Measurements from ENCODE around the gene B3GAT1.
"Not testable (repeated sequence)": the region's sequence is repeated elsewhere in the genome, so short reads cannot be mapped to it uniquely, and the experiment has no call there.

B3GAT1 gene

DNA sequence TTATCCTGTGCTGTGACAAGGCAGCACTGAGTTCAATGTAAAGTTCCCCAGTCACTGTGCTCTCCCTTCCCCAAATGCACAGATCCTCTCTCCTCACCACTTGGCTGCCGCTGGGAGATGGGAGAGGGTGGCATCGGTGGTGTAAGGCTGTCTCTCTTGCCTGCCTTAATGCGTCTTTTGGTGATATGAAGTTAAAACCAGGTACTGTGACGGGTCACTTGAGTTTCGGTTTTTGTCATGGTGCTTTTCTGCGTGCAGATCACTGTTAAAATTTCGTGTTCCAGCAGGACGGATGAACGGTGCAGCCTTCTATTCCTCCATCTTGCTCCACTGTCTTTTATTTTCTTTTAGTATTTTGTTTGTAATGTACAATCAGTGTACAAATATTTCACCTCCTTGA, 61.7 kb downstream of the B3GAT1 start:
- no peak for DNase-seq

DNA sequence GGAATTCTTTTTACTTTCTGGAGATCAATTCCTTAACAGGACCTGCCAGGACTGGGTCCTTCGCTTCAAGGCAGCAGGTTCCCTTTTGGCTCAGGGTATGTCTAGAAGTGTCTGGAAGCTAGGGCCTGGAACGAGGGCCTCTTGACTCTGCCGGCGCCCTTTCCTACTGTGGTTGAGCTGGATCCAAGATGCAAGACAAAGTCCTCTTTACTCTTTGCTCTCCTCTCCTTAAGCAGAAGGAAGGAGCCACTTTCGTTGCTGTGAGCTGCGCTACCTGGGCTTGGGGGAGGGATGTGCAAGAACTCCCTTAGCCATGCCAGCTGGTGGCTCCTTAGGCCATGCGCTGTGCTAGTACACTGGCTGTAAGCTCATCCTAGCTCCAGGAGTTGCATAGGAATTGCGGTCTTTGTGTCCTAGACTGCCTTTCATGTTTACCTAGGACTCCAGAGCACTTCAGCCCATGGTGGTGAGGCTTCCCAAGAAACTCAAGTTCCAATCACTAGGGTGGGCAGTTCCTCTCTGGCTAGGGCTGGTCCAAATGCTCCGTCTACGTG, 62.2 kb downstream of the B3GAT1 start:
- no peak for DNase-seq

DNA sequence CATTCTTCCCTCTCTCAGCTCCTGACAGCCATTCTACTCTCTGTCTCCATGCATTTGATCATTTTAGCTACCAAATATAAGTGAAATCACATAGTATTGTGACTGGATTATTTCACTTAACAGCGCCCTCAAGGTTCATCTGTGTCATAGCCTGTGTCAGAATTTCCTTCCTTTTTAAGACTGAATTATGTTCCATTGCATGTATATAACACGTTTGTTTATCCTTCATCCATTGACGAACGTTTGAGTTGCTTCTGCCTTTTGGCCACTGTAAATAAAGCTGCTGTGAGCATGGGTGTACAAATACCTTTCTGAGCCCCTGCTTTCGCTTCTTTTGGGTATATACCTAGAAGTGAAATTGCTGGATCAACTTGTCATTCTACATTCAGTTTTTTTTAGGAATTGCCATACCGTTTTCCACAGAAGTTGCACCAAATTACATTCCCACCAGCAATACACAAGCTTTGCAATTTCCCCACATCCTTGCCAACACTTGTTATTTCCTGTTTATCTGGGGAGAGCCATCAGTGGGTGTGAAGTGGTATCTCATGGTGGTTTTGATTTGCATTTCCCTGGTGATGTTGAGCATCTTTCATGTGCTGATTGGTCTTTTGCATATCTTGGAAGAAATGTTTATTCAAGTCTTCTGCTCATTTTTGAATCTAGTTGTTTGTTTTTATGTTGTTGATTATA, 62.8 kb downstream of the B3GAT1 start:
- peak in 1 of 2 donors; percentile 4 for DNase-seq

DNA sequence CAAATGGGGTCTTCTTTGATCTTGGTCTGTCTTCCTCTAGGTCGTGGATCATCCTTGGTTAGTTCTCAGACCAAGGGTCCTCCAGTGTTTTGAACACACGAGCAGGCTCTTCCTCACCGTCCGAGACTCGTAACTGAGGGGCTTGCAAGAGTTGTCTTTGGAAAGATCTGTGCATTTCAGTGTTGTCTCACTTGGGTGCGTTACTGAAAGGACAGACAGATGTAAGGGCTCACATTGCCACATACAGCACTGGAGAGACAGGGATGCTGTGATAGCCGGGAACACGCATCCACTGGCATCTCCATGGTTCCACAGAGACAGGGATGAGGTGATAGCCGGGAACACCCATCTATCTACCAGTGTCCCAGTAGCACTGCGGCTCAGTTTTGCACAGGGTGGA, 64.6 kb downstream of the B3GAT1 start:
- no peak for DNase-seq

DNA sequence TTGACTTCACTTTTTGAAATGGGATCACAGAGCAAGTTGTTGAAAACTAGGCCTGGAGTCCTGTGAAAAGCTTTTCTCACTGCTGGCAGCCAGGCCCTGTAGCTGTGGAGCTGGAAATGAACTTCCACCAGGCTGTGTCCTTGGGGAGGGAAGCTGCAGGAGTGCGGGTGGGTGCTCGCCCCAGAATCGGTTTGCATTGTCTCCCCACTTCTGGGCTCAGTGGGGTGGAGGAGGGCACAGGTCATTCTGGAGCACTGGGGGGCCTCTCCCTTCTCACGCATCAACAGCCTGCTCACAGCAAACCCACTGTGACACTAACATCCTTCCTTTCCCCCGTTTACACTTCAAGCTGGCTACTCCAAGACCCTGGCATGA, 65.1 kb downstream of the B3GAT1 start:
- no peak for DNase-seq

DNA sequence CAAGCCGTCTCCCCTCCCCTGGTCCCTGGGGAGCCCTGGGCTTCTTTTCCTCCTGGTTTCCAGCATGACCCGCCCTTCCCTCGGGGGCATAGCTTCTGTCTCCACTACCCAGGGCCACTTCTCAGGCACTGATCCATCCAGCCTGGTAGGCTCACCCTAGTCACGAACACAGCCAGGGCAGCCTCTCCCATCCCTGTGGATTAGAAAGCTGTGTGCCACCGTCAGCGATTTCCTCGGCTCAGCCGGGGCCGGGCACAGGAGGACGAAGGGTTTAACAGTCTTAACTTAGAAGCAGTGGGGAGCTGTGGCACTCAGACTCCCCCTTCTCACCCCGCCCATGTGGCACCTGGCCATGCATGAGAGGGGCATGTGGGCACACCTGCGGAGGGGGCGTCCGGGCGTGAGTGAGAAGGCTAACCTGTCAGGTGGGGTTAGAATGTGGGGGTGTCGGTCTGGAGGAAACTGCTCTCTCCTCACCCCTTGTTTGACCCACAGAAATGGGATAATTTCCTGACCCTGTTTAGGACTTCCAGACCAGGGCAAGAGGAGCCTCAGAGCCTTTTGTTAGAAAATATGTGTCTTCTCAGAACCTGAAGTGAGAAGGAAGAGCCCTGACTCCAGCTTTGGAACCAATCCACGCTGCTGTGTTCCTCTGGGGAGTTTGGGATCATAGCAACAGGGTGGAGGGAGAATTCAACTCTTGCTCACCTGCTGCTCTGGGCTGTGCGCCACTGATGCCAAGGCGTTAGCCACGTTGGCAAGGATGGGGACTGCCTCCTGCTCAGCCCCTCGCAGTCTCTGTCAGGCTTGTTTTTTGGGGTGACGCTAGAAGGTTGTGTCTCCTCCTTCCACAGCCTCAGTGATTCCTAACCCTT, 65.7 kb downstream of the B3GAT1 start:
- DNase-seq = no peak

DNA sequence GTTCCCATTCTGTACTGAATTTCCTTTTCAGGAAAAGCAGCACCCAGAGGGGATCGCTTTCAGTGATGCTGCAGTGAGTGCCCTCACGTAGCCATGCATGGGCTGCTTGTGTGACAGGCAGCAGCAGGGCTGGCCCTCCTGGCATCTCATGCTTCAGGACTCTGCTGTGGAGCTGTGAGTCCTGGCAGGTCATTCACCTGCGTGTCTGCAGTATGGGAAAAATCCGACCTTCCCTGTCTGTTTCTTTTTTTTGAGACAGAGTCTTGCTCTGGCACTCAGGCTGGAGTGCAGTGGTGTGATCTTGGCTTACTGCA, 66.8 kb downstream of the B3GAT1 start:
- no peak for DNase-seq

DNA sequence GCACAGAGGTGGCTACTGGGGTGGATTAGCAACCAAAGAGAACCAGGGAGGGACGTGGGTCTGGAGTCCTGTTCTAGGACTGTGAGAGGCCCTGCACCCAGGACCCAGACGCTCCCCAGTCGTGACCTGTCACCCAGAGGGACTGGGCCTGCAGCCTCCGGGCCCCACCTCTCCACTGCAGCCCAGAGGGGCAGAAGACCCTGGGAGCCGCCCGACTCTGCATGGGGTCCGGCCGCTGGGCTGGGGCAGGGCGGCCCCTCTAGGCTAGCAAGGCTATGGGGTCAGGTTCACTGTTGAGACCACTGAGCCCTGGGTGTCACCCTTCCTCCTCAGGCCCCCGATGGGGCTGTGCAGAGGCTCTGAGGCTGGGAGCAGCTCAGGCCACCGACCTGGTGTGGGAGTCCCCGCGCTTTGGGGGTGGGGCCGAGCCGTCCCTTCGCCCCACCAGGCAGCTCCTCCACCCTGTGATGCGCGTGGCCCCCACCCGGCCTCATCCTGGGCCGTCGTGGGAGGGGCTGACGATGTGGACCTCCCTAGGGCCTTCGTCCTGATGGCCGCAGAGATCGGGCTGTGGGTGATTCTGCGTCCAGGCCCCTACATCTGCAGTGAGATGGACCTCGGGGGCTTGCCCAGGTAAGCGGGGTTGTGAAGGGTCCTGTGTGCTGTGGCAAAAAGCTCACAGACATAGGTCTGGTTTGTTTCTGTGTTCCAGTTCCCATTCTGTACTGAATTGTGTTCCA, 67.4 kb downstream of the B3GAT1 start:
- not testable (repeated sequence) for DNase-seq

DNA sequence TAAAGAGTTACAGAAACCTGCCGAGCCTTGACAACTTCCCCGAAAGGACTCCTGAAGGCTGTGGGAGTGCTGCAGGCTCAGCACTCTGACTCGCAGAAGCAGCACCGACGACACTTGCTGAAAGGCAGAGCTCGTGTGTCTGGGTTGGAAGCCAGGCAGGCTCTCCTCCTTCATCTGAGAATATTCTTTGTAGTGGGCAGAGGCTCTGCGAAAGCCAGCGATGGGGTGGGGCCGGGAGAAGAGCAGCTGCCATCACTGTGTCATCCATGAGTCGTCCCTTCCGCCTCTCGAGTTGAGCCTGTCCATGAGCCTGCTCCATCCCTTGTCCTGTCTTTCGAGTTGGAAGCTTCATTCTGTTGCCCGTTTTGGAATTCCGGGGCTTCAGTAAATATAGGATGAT, 68.4 kb downstream of the B3GAT1 start:
- DNase-seq = no peak

DNA sequence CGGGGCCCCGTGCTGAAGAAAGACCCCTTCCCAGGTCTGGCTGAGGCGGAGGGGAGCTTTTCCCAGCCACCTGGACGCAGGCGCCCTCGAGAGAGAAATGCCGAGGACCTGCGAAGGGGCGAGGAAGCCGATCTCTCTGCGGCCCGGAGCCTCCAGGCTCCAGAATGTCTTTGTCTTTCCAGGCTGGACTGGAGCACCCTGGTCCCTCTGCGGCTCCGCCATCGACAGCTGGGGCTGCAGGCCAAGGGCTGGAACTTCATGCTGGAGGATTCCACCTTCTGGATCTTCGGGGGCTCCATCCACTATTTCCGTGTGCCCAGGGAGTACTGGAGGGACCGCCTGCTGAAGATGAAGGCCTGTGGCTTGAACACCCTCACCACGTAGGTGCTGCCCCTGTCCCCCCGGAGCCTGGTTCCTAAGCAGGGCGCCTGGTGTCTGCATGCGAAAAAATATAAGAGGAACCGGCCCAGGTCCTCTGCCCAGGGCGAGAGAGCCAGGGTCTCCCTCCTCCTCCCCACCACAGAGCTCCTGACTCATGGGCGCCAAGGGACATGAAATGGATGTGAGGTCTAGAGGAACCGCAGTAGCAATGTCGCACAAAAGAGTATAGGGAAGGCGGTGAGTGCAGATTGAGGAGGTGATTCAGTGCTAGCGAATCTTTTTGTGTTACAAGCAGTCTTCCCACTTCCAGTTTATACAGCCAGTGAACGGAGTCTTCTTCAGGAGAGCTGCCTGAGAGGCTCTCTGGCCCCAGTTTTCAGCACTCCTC, 69.3 kb downstream of the B3GAT1 start:
- DNase-seq = no peak

DNA sequence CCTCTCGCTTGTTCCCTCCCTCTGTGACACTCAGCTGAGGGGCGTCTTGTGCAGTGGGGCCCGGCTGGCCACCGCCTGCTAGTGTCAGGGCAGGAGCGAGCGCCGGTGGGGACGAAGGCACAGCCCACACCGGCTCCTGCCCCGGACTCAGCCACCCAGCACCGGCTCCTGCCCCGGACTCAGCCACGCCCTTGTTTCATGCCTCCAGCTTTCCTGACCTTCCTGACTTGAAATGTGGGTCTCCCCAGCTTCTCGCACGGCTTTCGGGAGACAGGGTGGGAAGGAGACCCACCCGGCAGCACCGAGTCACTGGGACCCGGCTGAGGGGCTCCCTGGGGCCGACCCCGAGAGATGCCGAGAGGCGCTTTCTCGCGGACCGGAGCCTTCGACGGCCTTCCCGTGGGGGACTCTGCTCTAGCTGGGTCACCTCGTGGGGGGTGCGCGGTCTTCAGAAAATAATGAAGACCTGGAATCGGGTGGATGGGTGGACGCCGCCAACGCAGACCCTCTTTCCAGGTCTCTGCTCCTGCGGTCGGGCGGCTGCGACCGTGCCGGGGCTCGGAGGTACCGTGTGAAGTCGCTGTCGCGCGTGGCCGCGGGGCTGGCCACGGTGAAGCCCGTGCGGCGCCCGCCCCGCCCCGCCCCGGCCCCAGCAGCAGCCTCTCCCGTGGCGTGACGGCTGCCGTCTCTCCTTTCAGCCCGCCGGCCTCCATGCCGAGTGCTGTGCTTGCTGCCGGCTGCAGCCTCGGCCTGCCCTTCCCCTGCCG, 70.1 kb downstream of the B3GAT1 start:
- no peak for DNase-seq

DNA sequence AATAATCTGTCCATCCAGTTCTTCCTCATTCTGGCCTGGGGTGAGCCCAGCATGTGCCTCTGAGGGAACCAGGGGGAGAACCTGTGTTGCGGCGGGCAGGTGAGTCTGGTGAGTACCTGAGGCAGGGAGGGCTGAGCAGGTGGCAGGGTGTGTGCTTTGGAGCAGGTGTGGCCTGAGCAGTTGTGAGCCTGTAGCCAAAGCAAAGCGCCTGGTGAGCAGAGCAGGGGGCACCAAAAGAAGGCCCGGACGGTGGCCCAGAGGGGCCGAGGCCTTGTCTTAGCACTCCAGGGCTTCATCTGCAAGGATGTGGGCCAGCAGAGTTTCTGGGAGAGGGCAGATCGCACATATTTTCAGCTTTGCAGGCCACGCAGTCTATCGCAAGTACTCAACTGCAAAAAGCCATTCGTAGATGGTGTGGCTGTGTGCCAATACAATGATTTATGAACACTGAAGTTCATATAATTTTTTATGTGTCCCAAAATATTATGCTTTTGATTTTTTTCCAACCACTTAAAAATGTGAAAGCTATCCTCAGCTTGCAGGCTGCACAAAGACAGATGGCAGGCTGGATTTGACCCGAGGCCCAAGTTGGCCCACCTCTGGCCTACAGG, 71.6 kb downstream of the B3GAT1 start:
- no peak for DNase-seq

DNA sequence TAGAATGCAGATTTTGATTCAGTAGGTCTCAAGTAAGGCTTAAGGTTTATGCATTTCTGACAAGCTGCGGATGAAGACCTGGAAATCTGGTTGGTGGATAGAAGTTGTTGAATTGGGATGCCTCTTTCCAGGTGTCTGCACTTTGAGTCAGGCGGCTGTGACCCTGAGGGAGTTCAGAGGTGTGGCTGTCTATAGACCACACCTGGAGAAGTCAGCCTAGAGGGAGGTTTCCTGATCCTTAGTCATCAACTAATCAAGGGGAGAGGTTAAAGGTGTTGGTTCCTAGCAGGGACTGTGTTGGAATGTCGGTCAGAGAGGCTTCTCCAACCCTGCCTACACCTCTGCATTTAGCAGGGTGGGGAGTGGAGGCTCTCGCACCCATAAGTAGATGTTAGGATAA, 72.3 kb downstream of the B3GAT1 start:
- DNase-seq = no peak

DNA sequence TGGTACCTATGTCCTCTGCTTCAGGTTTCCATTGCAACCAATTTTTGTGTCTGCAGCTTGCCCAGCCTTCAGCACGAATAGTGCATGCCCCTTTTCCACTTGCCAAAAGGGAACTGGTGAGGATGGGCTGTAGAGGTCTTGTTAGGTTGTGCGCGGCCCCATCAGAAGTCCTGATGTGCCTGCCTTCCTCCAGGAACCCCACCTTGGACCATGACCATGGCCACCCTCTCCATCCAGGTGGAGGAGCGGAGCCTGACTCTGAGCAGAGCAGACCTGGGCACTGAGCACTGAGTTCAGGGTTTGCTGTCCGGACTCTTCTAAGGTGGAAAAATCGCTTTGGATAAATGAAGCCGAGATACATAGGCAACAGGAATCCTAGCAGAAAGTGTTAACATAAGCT, 73.4 kb downstream of the B3GAT1 start:
- no peak for DNase-seq

DNA sequence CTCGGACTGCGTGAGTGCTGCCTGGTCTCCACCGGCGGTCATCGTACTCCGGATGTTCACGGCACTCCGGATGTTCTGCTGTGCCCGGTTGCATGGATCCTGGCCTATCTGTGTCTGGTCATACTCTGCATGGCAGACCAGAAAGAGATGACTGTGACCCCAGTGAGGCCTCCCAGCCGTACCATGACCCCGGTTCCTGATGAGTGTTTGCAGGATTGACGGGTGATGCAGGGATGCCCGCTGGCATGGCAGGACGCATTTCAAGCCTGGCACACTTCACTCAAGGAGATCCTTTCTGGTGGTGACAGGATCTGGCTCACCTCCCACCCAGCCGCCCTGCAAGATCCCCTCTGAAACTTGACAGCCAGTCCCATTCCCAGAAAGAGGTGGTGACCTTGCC, 74.0 kb downstream of the B3GAT1 start:
- no peak for DNase-seq

DNA sequence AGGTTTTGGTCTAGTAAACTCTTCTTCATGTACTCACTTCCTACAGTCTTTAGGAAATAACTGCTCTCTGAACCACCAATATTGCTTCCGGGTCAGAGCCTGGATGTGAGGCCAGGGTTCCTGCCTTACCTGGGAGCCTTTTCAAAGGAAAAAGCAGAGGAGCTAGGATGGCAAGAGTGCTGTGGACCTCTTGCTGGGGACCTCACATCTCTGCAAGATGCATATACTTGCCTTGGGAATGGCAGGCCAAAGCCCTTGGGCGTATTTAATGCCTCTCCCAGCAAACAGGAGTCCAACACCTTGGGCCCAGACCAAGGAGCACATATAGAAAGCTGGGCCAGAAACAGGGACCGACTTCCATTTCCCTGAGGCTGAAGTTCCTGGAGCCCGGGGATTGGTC, 75.0 kb downstream of the B3GAT1 start:
- no peak for DNase-seq

DNA sequence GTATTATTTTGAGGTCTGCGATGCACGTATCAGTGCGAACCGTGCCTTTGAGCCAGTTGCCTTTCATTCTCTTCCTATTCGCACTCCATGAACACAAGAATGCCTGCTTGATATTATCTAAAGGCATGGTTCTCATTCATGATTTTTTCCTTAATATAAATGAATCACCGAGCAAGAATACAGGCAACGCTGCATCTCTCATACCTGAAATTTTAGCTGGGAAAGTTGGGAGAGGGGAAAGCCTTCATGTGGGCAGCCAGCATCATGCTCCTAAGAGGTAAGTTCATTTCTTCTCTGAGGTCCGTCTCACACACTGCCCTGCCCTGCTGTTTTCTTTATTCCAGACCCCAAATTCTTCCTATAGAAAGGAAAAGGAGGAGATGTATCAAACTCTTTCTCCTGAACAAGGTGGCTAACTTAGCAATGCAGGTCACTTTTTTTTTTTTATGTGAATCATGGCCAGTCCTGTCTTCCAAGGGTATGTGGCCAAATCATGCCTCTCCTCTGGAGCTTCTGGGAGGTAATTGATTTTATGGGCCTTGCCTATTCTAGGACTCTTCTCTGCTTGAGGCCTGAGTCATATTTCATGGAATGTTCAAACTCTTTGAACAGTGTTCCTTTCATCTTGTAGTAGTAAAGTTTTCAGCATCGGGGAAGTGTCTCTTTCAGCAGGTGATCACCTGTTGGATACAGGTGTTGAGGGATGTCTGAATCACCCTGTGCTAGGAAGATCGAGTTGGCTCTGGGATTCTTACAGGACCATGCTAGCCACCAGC, 77.1 kb downstream of the B3GAT1 start:
- no peak for DNase-seq

DNA sequence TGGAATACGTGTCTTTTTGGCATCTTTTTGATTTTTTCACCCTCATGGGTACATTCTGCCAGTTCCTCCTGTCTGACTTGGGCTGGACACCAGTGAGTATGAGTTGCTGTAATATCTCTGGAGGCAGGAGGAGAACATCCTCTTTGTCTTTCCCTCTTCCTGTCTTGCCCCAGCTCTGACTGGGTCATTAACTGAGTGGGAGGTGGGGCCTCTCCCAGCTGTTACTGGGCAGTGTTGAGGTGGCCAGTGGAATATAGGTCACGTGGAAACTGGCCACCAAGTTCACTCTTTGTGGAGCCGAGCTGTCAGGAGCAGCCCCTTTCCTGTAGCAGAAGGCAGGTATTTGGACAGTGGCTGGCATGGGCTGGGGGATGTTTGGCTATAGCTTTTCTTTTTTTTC, 78.1 kb downstream of the B3GAT1 start:
- DNase-seq = peak; percentile 65 to 73

DNA sequence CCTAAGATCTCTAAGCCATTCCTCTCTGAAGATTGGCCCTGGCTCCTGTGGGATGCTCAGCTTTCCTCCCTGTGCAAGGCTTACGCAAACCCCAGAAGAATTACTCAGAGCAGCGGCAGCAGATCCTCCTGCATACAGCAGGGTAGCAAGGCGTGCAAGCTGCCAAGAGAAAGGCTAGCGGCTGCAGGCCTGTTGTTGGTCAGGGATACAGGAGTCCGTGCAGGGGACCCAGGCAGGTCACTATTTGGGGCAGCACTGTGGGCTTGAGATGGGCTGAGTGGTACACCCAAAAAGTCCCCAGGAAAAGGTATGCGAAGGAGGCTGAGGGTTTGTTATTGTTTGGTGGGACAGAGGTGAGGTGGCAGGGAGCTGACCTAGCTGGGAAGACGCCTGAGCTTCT, 78.7 kb downstream of the B3GAT1 start:
- no peak for DNase-seq

DNA sequence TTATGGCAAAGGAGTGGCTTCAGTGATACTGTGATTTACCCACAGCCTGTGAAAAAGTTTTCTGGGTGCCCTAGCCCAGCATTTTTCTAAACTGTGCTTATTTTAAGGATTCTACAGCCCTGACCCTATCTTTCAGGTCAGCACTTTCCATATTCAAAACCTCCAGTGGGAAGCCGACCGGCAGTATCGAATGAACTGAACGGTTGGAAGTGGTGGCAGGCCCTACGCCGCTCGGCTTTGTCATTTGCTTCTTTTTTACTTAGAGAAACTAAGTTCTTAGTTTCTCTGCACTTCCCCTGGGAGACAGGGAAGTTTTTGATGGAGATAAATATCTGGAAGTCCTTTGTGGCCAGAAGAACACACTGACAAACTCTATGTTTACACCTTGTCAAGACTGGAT, 79.3 kb downstream of the B3GAT1 start:
- DNase-seq = no peak

DNA sequence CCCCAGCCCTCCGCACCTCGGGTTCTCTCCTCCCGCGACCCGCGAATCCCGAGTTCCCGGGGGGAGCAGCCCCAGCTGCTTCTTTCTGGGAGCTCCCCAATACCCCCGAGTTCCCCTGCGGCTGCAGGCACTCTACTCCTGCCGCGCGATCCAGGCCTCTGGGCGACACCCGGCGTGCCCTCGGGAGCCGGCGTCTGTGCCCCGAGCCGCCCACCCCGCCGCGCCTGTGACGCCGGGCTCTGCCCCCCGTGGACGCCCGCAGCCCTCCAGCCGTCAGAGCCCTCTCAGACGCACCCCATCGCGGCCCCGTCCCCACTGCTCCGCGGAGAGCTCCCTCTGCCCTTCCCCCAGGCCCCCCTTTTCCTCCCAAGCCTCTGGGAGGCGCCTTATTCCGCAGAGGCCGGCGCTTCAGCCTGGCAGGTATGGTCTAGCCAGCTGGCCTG, 79.8 kb downstream of the B3GAT1 start:
- no peak for DNase-seq

Measured in inflammatory macrophage treated with lipopolysaccharide for 1 hour (primary cell).